K562 (cell line): Measurements from ENCODE around the gene PGA3. TPM values are rescaled to one million over a fixed set of nuclear protein-coding genes. Genes with fewer than 3 reads are reported as not detected.
A peak's percentile ranks its signal among the peaks of the same experiment; 100 is the strongest.

Source experiments
- CHCHD3 ChIP-seq: fragments of 250-450 bp; sonication (Bioruptor Pico); IDR thresholded peaks from 2 replicates; pipeline ENCODE4 v2.1.2; 2022; ENCODE audit warnings: mild to moderate bottlenecking
- COPS2 ChIP-seq: fragments of 450-650 bp; conservative IDR thresholded peaks from 2 replicates; pipeline ENCODE4 v1.6.1; 2016; ENCODE audit warnings: mild to moderate bottlenecking, moderate library complexity
- DPF2 ChIP-seq: fragments of 450-650 bp; IDR thresholded peaks from 2 replicates; pipeline ENCODE4 v1.6.1; 2016
- E2F3 ChIP-seq: fragments of 250-450 bp; sonication (Bioruptor Pico); IDR thresholded peaks from 2 replicates; pipeline ENCODE4 v1.4.0; 2020; ENCODE audit warnings: mild to moderate bottlenecking
- GATAD2A ChIP-seq: fragments of 450-650 bp; IDR thresholded peaks from 2 replicates; pipeline ENCODE4 v1.6.1; 2017
- HLTF ChIP-seq: fragments of 450-650 bp; IDR thresholded peaks from 2 replicates; pipeline ENCODE4 v1.6.1; 2016
- HNRNPUL1 ChIP-seq: fragments of 200-400 bp; formaldehyde crosslinking; IDR thresholded peaks from 2 replicates; pipeline ENCODE4 v1.6.1; 2017; ENCODE audit warnings: low read length
- LARP7 ChIP-seq: fragments of 450-650 bp; IDR thresholded peaks from 2 replicates; pipeline ENCODE4 v1.6.1; 2016
- MECOM ChIP-seq: fragments of 250-450 bp; sonication (Bioruptor Pico); IDR thresholded peaks from 2 replicates; pipeline ENCODE4 v1.8.0; 2022; ENCODE audit warnings: inconsistent platforms
- PTRF ChIP-seq: fragments of 450-650 bp; IDR thresholded peaks from 2 replicates; pipeline ENCODE4 v1.6.1; 2016; ENCODE audit warnings: mild to moderate bottlenecking, missing genetic modification characterization, missing compliant biosample characterization
- PTTG1 ChIP-seq: fragments of 450-650 bp; IDR thresholded peaks from 2 replicates; pipeline ENCODE4 v1.6.1; 2016; ENCODE audit warnings: low read depth, mild to moderate bottlenecking, missing genetic modification characterization, missing compliant biosample characterization
- SMAD1 ChIP-seq: fragments of 150-350 bp; IDR thresholded peaks from 2 replicates; pipeline ENCODE4 v1.6.1; 2014; ENCODE audit warnings: low read length, low read depth; ENCODE audit not compliant: partially characterized antibody
- TBL1XR1 ChIP-seq, 2 experiments: IDR thresholded peaks; 2 replicates each; pipeline ENCODE4 v1.6.1; 2012; ENCODE audit warnings: improper control_type of control experiment in 2 of 2, low read length in 2 of 2, mild to moderate bottlenecking in 1 of 2
- ZNF551 ChIP-seq: fragments of 250-450 bp; sonication (Bioruptor Pico); IDR thresholded peaks from 2 replicates; pipeline ENCODE4 v1.5.0; 2021; ENCODE audit warnings: mild to moderate bottlenecking, moderate library complexity
- ZNF668 ChIP-seq: fragments of 250-450 bp; sonication (Bioruptor Pico); IDR thresholded peaks from 2 replicates; pipeline ENCODE4 v1.8.0; 2022; ENCODE audit warnings: mild to moderate bottlenecking, inconsistent platforms
- polyA plus RNA-seq, 8 experiments: library from polyadenylated mRNA; depleted of rRNA in 4 of 8; stranded (reverse) in 5 of 8; unstranded in 3 of 8; fragments of >200 nt; fragmentation: Nextera tagmentation in 2 of 8; fragmentation: Illumina TruSeq in 1 of 8; extraction: Ambion mirVana in 2 of 8; extraction: Trizol in 1 of 8; gene quantifications; 2 replicates each; pipeline versions ENCODE4 v1.2.1 to v1.2.3, GENCODE V29; 2011 to 2014; ENCODE audit warnings: inconsistent platforms in 1 of 8, missing spikeins in 1 of 8
- total RNA-seq, 7 experiments: library from RNA; depleted of rRNA in 6 of 7; stranded (reverse); fragments of >200 nt in 6 of 7; fragmentation: Illumina TruSeq in 2 of 7; extraction: Trizol in 2 of 7; gene quantifications; 2 replicates each; pipeline versions ENCODE4 v1.2.1 to v1.2.3, GENCODE V29; 2011 to 2021; ENCODE audit warnings: low replicate concordance in 1 of 7
- TF ChIP-seq, protein P1 (sequence below): fragments of 450-650 bp; IDR thresholded peaks from 2 replicates; pipeline ENCODE4 v1.7.0; 2016; ENCODE audit warnings: borderline replicate concordance
- TF ChIP-seq, protein P2 (sequence below): sonication (generic); formaldehyde crosslinking; IDR thresholded peaks from 2 replicates; pipeline ENCODE4 v1.8.0; 2022; ENCODE audit warnings: missing genetic modification reagents, mild to moderate bottlenecking, moderate library complexity, borderline replicate concordance
- TF ChIP-seq, protein P3 (sequence below): sonication (generic); formaldehyde crosslinking; IDR thresholded peaks from 2 replicates; pipeline ENCODE4 v1.8.0; 2023; ENCODE audit warnings: mild to moderate bottlenecking, missing genetic modification reagents
- TF ChIP-seq, protein P4 (sequence below): fragments of 200-400 bp; formaldehyde crosslinking; IDR thresholded peaks from 2 replicates; pipeline ENCODE4 v1.6.1; 2017; ENCODE audit warnings: mild to moderate bottlenecking, low read depth, low read length, moderate library complexity
- TF ChIP-seq, protein P5 (sequence below): fragments of 450-650 bp; formaldehyde crosslinking; IDR thresholded peaks from 2 replicates; pipeline ENCODE4 v1.4.0; 2020; ENCODE audit warnings: mild to moderate bottlenecking, moderate library complexity

The PGA3 gene
- total and polyA plus RNA-seq, 9 of the 15 experiments (the other 6 are each of a cell fraction or from before 2014, with no cell fraction given): 0.15 to 0.18 (median 0.18) TPM; not detected in 6

GRCh38 chr11:61160487-61161189, 42.7 kb upstream of the PGA3 start (continued):
- TF ChIP-seq, protein P1, sequence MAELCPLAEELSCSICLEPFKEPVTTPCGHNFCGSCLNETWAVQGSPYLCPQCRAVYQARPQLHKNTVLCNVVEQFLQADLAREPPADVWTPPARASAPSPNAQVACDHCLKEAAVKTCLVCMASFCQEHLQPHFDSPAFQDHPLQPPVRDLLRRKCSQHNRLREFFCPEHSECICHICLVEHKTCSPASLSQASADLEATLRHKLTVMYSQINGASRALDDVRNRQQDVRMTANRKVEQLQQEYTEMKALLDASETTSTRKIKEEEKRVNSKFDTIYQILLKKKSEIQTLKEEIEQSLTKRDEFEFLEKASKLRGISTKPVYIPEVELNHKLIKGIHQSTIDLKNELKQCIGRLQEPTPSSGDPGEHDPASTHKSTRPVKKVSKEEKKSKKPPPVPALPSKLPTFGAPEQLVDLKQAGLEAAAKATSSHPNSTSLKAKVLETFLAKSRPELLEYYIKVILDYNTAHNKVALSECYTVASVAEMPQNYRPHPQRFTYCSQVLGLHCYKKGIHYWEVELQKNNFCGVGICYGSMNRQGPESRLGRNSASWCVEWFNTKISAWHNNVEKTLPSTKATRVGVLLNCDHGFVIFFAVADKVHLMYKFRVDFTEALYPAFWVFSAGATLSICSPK: no peak
- TF ChIP-seq, protein P2, sequence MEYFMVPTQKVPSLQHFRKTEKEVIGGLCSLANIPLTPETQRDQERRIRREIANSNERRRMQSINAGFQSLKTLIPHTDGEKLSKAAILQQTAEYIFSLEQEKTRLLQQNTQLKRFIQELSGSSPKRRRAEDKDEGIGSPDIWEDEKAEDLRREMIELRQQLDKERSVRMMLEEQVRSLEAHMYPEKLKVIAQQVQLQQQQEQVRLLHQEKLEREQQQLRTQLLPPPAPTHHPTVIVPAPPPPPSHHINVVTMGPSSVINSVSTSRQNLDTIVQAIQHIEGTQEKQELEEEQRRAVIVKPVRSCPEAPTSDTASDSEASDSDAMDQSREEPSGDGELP (CRISPR knock-in tag): peak; percentile 61; the same call in 1 of the 2 replicates
- TF ChIP-seq E2F3 (CRISPR knock-in tag) (no peak), PTTG1 (tag) (no peak), ZNF551 (no peak), MECOM (CRISPR knock-in tag) (no peak), TBL1XR1 (IDR thresholded peaks at IDR 0.05; ENCODE audit: low read length in 2 of 2) (no peak), ZNF668 (CRISPR knock-in tag) (no peak), PTRF (tag) (no peak), CHCHD3 (no peak), LARP7 (no peak), DPF2 (no peak), COPS2 (no peak), GATAD2A (no peak), SMAD1 (no peak), HNRNPUL1 (no peak), HLTF (no peak)
- TF ChIP-seq, protein P3, sequence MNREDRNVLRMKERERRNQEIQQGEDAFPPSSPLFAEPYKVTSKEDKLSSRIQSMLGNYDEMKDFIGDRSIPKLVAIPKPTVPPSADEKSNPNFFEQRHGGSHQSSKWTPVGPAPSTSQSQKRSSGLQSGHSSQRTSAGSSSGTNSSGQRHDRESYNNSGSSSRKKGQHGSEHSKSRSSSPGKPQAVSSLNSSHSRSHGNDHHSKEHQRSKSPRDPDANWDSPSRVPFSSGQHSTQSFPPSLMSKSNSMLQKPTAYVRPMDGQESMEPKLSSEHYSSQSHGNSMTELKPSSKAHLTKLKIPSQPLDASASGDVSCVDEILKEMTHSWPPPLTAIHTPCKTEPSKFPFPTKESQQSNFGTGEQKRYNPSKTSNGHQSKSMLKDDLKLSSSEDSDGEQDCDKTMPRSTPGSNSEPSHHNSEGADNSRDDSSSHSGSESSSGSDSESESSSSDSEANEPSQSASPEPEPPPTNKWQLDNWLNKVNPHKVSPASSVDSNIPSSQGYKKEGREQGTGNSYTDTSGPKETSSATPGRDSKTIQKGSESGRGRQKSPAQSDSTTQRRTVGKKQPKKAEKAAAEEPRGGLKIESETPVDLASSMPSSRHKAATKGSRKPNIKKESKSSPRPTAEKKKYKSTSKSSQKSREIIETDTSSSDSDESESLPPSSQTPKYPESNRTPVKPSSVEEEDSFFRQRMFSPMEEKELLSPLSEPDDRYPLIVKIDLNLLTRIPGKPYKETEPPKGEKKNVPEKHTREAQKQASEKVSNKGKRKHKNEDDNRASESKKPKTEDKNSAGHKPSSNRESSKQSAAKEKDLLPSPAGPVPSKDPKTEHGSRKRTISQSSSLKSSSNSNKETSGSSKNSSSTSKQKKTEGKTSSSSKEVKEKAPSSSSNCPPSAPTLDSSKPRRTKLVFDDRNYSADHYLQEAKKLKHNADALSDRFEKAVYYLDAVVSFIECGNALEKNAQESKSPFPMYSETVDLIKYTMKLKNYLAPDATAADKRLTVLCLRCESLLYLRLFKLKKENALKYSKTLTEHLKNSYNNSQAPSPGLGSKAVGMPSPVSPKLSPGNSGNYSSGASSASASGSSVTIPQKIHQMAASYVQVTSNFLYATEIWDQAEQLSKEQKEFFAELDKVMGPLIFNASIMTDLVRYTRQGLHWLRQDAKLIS (CRISPR knock-in tag): no peak; the same call in 1 of the 2 replicates
- TF ChIP-seq, protein P4, sequence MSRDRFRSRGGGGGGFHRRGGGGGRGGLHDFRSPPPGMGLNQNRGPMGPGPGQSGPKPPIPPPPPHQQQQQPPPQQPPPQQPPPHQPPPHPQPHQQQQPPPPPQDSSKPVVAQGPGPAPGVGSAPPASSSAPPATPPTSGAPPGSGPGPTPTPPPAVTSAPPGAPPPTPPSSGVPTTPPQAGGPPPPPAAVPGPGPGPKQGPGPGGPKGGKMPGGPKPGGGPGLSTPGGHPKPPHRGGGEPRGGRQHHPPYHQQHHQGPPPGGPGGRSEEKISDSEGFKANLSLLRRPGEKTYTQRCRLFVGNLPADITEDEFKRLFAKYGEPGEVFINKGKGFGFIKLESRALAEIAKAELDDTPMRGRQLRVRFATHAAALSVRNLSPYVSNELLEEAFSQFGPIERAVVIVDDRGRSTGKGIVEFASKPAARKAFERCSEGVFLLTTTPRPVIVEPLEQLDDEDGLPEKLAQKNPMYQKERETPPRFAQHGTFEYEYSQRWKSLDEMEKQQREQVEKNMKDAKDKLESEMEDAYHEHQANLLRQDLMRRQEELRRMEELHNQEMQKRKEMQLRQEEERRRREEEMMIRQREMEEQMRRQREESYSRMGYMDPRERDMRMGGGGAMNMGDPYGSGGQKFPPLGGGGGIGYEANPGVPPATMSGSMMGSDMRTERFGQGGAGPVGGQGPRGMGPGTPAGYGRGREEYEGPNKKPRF: no peak
- TF ChIP-seq, protein P5, sequence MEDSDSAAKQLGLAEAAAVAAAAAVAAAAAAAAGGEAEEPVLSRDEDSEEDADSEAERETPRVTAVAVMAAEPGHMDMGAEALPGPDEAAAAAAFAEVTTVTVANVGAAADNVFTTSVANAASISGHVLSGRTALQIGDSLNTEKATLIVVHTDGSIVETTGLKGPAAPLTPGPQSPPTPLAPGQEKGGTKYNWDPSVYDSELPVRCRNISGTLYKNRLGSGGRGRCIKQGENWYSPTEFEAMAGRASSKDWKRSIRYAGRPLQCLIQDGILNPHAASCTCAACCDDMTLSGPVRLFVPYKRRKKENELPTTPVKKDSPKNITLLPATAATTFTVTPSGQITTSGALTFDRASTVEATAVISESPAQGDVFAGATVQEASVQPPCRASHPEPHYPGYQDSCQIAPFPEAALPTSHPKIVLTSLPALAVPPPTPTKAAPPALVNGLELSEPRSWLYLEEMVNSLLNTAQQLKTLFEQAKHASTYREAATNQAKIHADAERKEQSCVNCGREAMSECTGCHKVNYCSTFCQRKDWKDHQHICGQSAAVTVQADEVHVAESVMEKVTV: no peak
